AG09319 (cell line): ENCODE data around the gene SMIM23.

Source experiments
- DNase-seq: peaks from one replicate; pipeline ENCODE4 v3.0.0-alpha.2; 2010; ENCODE audit warnings: low read depth; ENCODE audit errors: extremely low read depth
- TF ChIP-seq, protein P1 (sequence below): IDR thresholded peaks from 2 replicates; pipeline ENCODE4 v1.5.1; 2011; ENCODE audit warnings: low read depth, mild to moderate bottlenecking, inconsistent platforms, low read length, moderate library complexity

Gene SMIM23

DNA sequence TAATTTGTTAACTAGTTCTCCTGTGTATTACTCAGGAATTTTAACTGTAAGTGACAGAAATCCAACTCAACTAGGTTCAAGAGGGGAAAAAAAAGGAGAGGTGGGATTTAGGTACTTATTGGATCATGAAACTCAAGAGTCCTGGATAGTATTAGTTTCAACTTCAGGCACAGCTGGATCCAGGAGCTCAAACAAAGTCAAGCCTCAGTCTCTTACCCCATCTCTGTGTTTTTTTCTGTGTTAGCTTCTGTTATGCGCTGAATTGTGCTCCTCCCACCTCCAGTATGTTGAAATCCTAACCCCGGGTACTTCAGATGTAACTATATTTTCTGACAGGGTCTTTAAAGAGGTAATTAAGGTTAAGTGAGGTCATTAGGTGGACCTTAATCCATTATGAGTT, 53.5 kb downstream of the SMIM23 start:
- TF ChIP-seq, protein P1, sequence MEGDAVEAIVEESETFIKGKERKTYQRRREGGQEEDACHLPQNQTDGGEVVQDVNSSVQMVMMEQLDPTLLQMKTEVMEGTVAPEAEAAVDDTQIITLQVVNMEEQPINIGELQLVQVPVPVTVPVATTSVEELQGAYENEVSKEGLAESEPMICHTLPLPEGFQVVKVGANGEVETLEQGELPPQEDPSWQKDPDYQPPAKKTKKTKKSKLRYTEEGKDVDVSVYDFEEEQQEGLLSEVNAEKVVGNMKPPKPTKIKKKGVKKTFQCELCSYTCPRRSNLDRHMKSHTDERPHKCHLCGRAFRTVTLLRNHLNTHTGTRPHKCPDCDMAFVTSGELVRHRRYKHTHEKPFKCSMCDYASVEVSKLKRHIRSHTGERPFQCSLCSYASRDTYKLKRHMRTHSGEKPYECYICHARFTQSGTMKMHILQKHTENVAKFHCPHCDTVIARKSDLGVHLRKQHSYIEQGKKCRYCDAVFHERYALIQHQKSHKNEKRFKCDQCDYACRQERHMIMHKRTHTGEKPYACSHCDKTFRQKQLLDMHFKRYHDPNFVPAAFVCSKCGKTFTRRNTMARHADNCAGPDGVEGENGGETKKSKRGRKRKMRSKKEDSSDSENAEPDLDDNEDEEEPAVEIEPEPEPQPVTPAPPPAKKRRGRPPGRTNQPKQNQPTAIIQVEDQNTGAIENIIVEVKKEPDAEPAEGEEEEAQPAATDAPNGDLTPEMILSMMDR, result no peak
- DNase-seq, result no peak

DNA sequence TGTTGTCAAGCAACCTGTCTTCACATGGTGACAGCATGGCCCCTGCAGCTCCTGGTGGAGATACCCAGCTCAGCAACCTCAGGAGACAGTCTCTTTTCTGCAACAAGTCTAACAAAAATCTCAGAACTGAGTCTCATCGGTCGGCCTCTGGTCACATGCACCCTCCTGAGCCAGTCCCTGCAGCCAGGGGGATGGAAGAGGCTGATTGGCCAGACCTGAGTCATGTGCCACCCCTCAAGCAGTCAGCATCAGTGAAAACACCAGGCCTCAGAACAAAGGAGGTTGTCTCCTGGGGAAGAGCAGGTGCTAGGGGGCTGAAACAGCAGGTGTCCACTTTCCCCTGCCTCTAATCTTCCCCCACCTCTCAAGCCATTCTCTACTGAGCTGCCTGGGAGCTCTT, 54.4 kb downstream of the SMIM23 start:
- DNase-seq, result no peak
- TF ChIP-seq, protein P1, result no peak
